ENCODE results near the gene NEK3.

Gene NEK3

DNA sequence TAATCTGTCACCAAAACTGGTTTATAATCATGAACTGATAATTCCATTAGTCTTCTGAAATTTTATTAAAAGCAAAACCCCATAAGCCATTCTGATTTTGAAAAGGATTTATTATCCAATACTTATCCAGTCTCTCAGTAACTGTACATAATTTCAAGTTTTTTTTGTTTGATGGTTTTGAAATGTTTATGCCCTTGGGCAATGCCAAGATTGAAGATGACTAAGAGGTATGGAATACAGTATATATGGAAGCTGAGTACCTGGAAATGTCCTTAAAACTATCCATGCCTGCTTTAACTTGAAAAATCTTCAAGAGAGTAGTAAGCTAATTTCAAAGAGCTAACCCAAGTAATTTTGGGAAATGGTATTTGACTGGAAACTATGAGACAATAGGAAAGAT is 28.8 kb downstream of the NEK3 start:
- H3K79me2 ChIP-seq (ENCODE audit: insufficient read depth, low read depth), result no peaks in the 10 kb centered on the region
- H3K9ac ChIP-seq, result no peak overlapping the region
- no peak overlapping the region for H3K4me2 ChIP-seq
- no peak overlapping the region for H3K27ac ChIP-seq
- H3K4me1 ChIP-seq (ENCODE audit: low read depth, poor library complexity, severe bottlenecking), result peaks cover 9% of the 10 kb centered on the region
- no peak overlapping the region for H3K4me3 ChIP-seq (IDR thresholded peaks at IDR 0.05; ENCODE audit: insufficient read depth, low read depth, low read length)
- H4K20me1 ChIP-seq (ENCODE audit: insufficient read depth), result no peaks in the 10 kb centered on the region
- no peak overlapping the region for H2AFZ ChIP-seq (ENCODE audit: low read depth)
- H3K36me3 ChIP-seq (ENCODE audit: insufficient read depth), result no peaks in the 10 kb centered on the region
- no peaks in the 10 kb centered on the region for H3K27me3 ChIP-seq (ENCODE audit: insufficient read depth, low read depth)
- TF ChIP-seq, protein P1, sequence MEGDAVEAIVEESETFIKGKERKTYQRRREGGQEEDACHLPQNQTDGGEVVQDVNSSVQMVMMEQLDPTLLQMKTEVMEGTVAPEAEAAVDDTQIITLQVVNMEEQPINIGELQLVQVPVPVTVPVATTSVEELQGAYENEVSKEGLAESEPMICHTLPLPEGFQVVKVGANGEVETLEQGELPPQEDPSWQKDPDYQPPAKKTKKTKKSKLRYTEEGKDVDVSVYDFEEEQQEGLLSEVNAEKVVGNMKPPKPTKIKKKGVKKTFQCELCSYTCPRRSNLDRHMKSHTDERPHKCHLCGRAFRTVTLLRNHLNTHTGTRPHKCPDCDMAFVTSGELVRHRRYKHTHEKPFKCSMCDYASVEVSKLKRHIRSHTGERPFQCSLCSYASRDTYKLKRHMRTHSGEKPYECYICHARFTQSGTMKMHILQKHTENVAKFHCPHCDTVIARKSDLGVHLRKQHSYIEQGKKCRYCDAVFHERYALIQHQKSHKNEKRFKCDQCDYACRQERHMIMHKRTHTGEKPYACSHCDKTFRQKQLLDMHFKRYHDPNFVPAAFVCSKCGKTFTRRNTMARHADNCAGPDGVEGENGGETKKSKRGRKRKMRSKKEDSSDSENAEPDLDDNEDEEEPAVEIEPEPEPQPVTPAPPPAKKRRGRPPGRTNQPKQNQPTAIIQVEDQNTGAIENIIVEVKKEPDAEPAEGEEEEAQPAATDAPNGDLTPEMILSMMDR (conservative IDR thresholded peaks at IDR 0.05; ENCODE audit: low read depth, low read length), result no peak

GRCh38 chr13:52128714-52129700 is 30.4 kb downstream of the NEK3 start, which contains the start of gene NEK5:
TSS of gene NEK5 (minus strand) at chr13:52129073. CDS start at chr13:52127482, 1,591 bp downstream.
- no peaks in the 10 kb centered on the region for H3K27me3 ChIP-seq (ENCODE audit: insufficient read depth, low read depth)
- peak within 1 kb of the TSS; percentile 78 for H2AFZ ChIP-seq (ENCODE audit: low read depth)
- H3K9ac ChIP-seq, result peak within 1 kb of the TSS; percentile 31; the same call in 1 of the 2 replicates

DNA sequence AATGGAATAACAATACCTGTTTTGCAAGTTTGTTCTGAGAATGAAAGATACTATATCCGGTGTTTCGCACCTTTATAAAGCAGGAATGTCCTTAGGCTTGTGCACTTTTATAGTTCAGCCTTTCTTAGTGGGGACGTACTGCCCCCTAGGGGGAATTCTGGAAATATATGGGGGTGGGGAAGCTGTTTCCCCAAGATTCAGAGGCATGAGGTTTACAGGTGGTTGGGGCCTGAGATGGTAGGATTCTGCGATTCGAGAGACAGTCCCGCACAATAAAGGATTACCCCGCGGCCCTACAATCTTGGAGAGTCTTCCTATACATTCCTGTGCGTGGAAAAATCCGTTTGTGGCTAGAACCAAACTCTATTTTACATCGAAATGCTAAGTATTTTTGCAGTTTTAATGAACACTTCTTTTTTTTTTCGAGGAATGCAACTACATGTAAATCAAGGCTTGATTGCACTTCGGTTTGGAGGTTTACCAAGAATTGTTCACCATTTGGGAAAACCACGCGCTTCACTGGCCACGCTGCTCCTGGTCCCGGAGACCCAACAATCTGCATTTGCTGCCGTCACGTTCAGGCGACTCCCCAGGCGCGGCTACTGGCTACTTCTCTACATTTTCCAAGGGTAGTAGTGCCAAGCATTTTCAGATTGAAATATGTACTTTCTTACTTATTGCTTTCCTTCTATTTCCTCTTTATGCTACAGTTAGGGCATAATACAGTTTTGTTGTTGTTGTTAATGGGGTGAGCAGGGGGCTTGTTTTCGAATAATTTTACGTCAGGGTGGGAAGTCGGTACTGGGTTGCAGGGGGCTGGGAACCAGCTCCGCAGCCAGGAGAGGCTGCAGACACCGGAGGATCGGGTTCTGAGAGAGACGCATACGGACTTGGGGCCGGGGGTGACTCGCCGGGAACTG is 31.4 kb downstream of the NEK3 start:
- peaks cover 9% of the 10 kb centered on the region for H3K4me1 ChIP-seq (ENCODE audit: low read depth, poor library complexity, severe bottlenecking)
- no peaks in the 10 kb centered on the region for H3K36me3 ChIP-seq (ENCODE audit: insufficient read depth)
- peak overlapping the region; percentile 31; the same call in 1 of the 2 replicates for H3K9ac ChIP-seq
- peak overlapping the region; percentile 78 for H2AFZ ChIP-seq (ENCODE audit: low read depth)
- H3K4me3 ChIP-seq (IDR thresholded peaks at IDR 0.05; ENCODE audit: insufficient read depth, low read depth, low read length), result no peak overlapping the region
- TF ChIP-seq, protein P1 (conservative IDR thresholded peaks at IDR 0.05; ENCODE audit: low read depth, low read length), result peak; percentile 88
- H3K79me2 ChIP-seq (ENCODE audit: insufficient read depth, low read depth), result no peaks in the 10 kb centered on the region
- H3K4me2 ChIP-seq, result peak overlapping the region; percentile 74
- H4K20me1 ChIP-seq (ENCODE audit: insufficient read depth), result no peaks in the 10 kb centered on the region
- H3K27me3 ChIP-seq (ENCODE audit: insufficient read depth, low read depth), result no peaks in the 10 kb centered on the region
- H3K27ac ChIP-seq, result no peak overlapping the region

More at GRCh38 chr13:52128714-52129700, 30.4 kb downstream of the NEK3 start, which contains the start of gene NEK5:
- H3K79me2 ChIP-seq (ENCODE audit: insufficient read depth, low read depth), result no peaks in the 10 kb centered on the region
- H3K36me3 ChIP-seq (ENCODE audit: insufficient read depth), result no peaks in the 10 kb centered on the region
- no peak within 1 kb of the TSS for H3K27ac ChIP-seq
- H4K20me1 ChIP-seq (ENCODE audit: insufficient read depth), result no peaks in the 10 kb centered on the region
- peak within 1 kb of the TSS; percentile 74 for H3K4me2 ChIP-seq
- TF ChIP-seq, protein P1 (conservative IDR thresholded peaks at IDR 0.05; ENCODE audit: low read depth, low read length), result peak; percentile 58
- no peak within 1 kb of the TSS for H3K4me3 ChIP-seq (IDR thresholded peaks at IDR 0.05; ENCODE audit: insufficient read depth, low read depth, low read length)
- H3K4me1 ChIP-seq (ENCODE audit: low read depth, poor library complexity, severe bottlenecking), result peaks cover 9% of the 10 kb centered on the region

DNA sequence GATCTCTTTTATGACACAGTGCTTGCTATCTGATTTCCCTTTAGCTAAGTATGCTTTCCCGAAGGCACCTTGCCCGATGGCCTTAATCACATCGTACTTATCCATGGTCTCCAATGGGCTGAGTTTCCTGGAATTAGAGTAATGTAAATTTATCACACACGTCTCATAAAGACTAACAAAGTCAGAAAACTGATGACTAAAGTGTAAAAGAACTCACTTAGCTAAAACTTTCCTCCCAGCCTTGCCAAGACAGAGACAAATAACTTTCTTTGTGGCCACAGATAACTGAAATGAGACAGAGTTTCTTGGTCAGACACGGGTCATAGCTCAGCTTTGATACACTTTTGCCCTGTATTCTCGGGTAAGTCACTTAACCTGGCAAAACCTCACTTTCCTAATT is 32.0 kb downstream of the NEK3 start:
- H3K9ac ChIP-seq, result no peak overlapping the region
- peak overlapping the region; percentile 74; the same call in 1 of the 2 replicates for H3K4me2 ChIP-seq
- H3K36me3 ChIP-seq (ENCODE audit: insufficient read depth), result no peaks in the 10 kb centered on the region
- TF ChIP-seq, protein P1 (conservative IDR thresholded peaks at IDR 0.05; ENCODE audit: low read depth, low read length), result no peak
- H3K27ac ChIP-seq, result no peak overlapping the region
- H3K4me3 ChIP-seq (IDR thresholded peaks at IDR 0.05; ENCODE audit: insufficient read depth, low read depth, low read length), result no peak overlapping the region
- peaks cover 9% of the 10 kb centered on the region for H3K4me1 ChIP-seq (ENCODE audit: low read depth, poor library complexity, severe bottlenecking)
- H4K20me1 ChIP-seq (ENCODE audit: insufficient read depth), result no peaks in the 10 kb centered on the region
- H2AFZ ChIP-seq (ENCODE audit: low read depth), result peak overlapping the region; percentile 78; the same call in 1 of the 2 replicates
- H3K27me3 ChIP-seq (ENCODE audit: insufficient read depth, low read depth), result no peaks in the 10 kb centered on the region
- H3K79me2 ChIP-seq (ENCODE audit: insufficient read depth, low read depth), result no peaks in the 10 kb centered on the region
